GM19240 (cell line): ENCODE measurements around the gene NLGN4Y.
"Not testable (repeated sequence)": the region's sequence is repeated elsewhere in the genome, so short reads cannot be mapped to it uniquely, and the experiment has no call there.

ENCODE experiments used
- DNase-seq: peaks from one replicate; pipeline ENCODE4 v3.0.0; 2011; ENCODE audit warnings: low spot score; ENCODE audit not compliant: insufficient read length

NLGN4Y gene

GRCh38 chrY:14834103-14835060 lies 310.1 kb downstream of the NLGN4Y start:
- no peak for DNase-seq

DNA sequence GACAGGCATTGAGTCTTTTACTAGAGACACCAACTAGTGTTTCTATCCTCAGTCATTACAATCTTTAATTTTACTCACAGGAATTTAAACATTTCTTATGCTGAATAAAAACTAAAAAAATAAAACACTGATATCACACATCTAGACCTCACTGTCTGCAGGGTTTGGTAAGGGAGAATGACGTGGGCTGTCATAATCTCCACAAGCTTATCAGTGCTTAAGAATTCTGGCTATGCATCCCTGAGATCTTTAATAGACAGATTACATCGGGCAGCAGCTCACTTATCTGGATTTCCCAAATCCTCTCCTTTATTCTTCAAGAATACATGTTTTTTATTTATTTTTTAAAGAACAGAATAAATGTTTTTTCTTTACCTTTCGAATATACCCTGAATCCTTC lies 313.1 kb downstream of the NLGN4Y start:
- DNase-seq = no peak

GRCh38 chrY:14850734-14851133 lies 326.4 kb downstream of the NLGN4Y start:
- no peak for DNase-seq

DNA sequence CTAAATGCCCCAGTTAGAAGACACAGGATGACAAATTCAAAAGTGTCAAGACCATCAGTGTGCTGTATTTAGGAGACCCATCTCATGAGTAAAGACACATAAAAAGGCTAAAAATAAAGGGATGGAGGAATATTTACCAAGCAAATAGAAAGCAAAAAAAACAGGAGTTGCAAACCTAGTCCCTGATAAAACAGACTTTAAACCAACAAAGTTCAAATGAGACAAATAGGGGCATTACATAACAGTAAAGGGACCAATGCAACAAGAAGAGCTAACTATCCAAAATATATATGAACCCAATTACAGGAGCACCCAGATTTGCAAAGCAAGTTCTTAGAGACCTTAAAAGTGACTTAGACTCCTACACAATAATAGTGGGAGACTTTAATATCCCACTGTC lies 336.1 kb downstream of the NLGN4Y start:
- no peak for DNase-seq

GRCh38 chrY:14861033-14861432 lies 336.7 kb downstream of the NLGN4Y start:
- not testable (repeated sequence) for DNase-seq

DNA sequence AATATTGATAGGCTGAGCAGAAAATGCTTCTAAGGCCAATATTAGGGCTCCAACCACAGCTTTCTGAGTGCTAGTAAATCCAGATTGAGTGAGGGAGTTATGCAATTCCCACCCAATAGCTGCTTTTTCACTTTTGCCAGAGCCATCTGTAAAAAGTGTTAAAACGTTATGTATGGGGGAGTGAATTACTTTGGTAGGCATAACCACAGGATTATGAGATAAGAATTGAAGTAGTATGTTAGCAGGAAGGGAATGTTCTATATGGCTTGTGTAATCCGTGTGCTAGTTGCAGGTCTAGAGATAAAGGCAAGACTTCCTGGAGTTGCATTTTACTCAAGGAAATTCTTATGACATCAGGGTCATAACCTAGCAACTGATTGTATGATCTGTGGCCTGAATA lies 347.6 kb downstream of the NLGN4Y start:
- no peak for DNase-seq
